ENCODE data around the gene ANKRD34A.

Gene ANKRD34A

GRCh38 chr1:145996433-145997015 is 32.1 kb upstream of the ANKRD34A start, which contains the start of gene TXNIP (continued):
- TF ChIP-seq ZNF433 (tag by site-specific recombination; IDR thresholded peaks at IDR 0.05; ENCODE audit: low read depth) (no peak), GLIS2 (tag by site-specific recombination; IDR thresholded peaks at IDR 0.05) (no peak), ZNF692 (tag by site-specific recombination; IDR thresholded peaks at IDR 0.05) (peak; percentile 66), ZNF518A (tag by site-specific recombination; conservative IDR thresholded peaks at IDR 0.05; ENCODE audit: low read depth) (peak; percentile 49; the same call in 1 of the 2 replicates), ZNF660 (tag by site-specific recombination; IDR thresholded peaks at IDR 0.05) (peak; percentile 75), ZNF10 (tag by site-specific recombination; IDR thresholded peaks at IDR 0.05) (peak; percentile 64), KLF8 (tag by site-specific recombination; IDR thresholded peaks at IDR 0.05) (peak; percentile 58; the same call in 1 of the 2 replicates), BCL11A (tag by site-specific recombination; IDR thresholded peaks at IDR 0.05; ENCODE audit: low read depth) (no peak; the same call in 1 of the 2 replicates), ZNF639 (tag by site-specific recombination; IDR thresholded peaks at IDR 0.05) (0 out of 2 replicates have a peak, but pooled peaks have one; percentile 11), ZNF248 (tag by site-specific recombination; IDR thresholded peaks at IDR 0.05) (no peak), MEIS1 (CRISPR knock-in tag; IDR thresholded peaks at IDR 0.05; ENCODE audit: borderline replicate concordance) (no peak), ZBTB8A (tag by site-specific recombination; IDR thresholded peaks at IDR 0.05) (0 out of 2 replicates have a peak, but pooled peaks have one; percentile 17), ZEB2 (tag by site-specific recombination; IDR thresholded peaks at IDR 0.05) (peak; percentile 84), ZBTB11 (tag by site-specific recombination; conservative IDR thresholded peaks at IDR 0.05; ENCODE audit: low read depth) (0 out of 2 replicates have a peak, but pooled peaks have one; percentile 26), ZNF341 (tag by site-specific recombination; IDR thresholded peaks at IDR 0.05; ENCODE audit: low read depth) (peak; percentile 94), SP2 (tag by site-specific recombination; IDR thresholded peaks at IDR 0.05) (peak; percentile 90), ZNF292 (tag by site-specific recombination; IDR thresholded peaks at IDR 0.05; ENCODE audit: borderline replicate concordance, low read depth) (no peak), ZNF157 (tag by site-specific recombination; IDR thresholded peaks at IDR 0.05) (no peak), MYNN (tag by site-specific recombination; IDR thresholded peaks at IDR 0.05; ENCODE audit: borderline replicate concordance) (no peak), ZFP3 (tag by site-specific recombination; IDR thresholded peaks at IDR 0.05; ENCODE audit: low read depth) (no peak), ZNF398 (tag by site-specific recombination; IDR thresholded peaks at IDR 0.05) (peak; percentile 99), SP3 (tag by site-specific recombination; IDR thresholded peaks at IDR 0.05) (no peak; the same call in 1 of the 2 replicates), SCRT2 (tag by site-specific recombination; IDR thresholded peaks at IDR 0.05) (peak; percentile 98), RBAK (tag by site-specific recombination; IDR thresholded peaks at IDR 0.05) (no peak), ZNF548 (tag by site-specific recombination; IDR thresholded peaks at IDR 0.05) (no peak), ZNF585B (tag by site-specific recombination; IDR thresholded peaks at IDR 0.05) (no peak), ZNF544 (tag by site-specific recombination; IDR thresholded peaks at IDR 0.05) (no peak)
